Measurements from ENCODE around the gene PDE4B. TPM values are rescaled to one million over a fixed set of nuclear protein-coding genes. Genes with fewer than 3 reads are reported as not detected.
"Not testable (repeated sequence)": the region's sequence is repeated elsewhere in the genome, so short reads cannot be mapped to it uniquely, and the experiment has no call there.

The PDE4B gene
- total RNA-seq, 2 donors from 2014 or later, result 12.0 to 59.0 TPM

GRCh38 chr1:65856591-65856990 lies 63.9 kb downstream of the PDE4B start:
- intact Hi-C loops (cut with DNase I); DNase-seq; ATAC-seq: not testable (repeated sequence)

GRCh38 chr1:65866439-65866838 lies 73.7 kb downstream of the PDE4B start:
- ATAC-seq (no peak), DNase-seq (no peak)
- intact Hi-C loops (cut with DNase I), result no loop called here

- DNase-seq, result no peak
- intact Hi-C loops (cut with DNase I), result no loop called here
- ATAC-seq, result no peak
Observed at GRCh38 chr1:65872301-65872700, 79.6 kb downstream of the PDE4B start.

GRCh38 chr1:65878342-65878741 lies 85.6 kb downstream of the PDE4B start:
- DNase-seq; ATAC-seq; intact Hi-C loops (cut with DNase I): not testable (repeated sequence)

GRCh38 chr1:65880611-65881010 lies 87.9 kb downstream of the PDE4B start:
- DNase-seq, result no peak
- intact Hi-C loops (cut with DNase I), result no loop called here
- ATAC-seq, result no peak

DNA sequence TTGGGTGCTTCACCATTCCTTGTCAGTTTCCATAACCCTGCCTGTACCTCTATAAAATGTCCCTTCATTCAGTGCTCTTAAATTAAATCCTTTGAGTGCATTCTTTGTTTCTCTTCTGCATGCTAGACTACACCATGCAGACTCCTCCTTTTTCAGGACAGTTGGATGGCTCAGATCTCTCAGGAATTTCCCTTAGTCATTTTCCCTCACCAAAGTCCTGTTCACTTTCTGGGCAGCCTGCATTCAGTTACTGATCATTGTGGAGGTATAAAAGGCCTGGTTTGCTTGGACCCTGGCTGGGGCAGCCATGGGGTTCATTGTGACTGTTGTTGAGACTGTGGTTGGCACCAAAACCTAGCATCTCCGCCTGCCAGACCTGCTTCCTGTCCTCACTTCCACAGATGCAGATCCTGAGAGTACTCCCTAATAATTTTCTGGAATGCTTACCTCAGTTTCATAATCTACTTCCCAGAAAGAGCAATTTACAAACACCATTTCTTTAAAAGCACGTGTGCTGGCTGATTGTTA lies 88.4 kb downstream of the PDE4B start:
- ATAC-seq, result peak in 1 of 2 donors; percentile 64

DNA sequence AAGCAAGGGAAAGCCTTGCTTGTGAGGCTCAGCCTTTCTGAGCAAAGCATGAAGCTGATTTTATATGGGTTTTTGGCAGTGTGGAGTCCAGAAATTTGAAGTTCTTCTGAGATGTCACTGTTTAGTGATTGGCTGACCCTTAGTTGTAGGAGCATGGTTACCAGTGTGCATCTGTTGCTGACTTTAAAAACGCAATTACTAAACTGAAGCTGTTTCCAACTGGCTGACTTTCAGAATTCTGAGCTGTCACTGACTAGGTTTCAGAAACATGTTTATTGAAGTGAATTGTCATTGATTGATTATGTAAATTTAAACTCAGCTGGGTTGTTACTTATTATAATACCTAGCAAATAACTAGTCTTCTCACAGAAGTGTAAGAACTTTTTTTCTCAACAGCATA lies 89.4 kb downstream of the PDE4B start:
- intact Hi-C loops (cut with DNase I), result no loop called here

More for the DNA sequence above, 88.4 kb downstream of the PDE4B start:
- no peak for DNase-seq
- intact Hi-C loops (cut with DNase I), result no loop called here

GRCh38 chr1:65889441-65889840 lies 96.7 kb downstream of the PDE4B start:
- intact Hi-C loops (cut with DNase I), result no loop called here
- ATAC-seq, result no peak
- DNase-seq, result no peak

More for the DNA sequence above, 89.4 kb downstream of the PDE4B start:
- no peak for DNase-seq
- ATAC-seq, result no peak

DNA sequence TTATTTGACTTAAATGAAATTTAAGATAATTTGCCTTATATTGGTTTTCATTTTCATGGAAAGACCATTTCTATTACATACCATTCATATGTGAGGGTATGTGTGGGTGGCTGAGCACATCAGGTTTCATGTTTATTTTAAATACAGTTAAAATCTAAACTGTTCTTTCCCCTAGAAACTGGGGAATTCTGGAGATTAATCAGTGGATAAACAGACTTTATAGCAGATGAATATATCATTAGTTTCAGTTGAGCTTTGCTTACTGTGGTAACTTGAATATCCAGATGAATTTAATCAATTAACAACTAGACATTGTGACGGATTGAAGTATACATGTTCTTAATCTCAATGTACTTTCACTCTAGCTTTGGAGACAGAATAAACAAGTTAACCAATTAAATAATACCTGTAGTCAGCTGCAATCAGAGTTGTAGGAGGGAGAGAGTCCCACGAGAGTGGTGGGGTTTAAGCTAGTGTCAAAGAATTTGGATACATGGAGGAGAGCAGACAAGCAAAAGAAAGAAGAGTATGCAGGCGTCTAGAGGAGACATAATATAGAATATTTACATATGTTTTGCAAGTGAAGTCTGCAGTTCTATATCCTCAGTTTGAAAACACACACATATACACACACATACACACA lies 97.6 kb downstream of the PDE4B start:
- ATAC-seq, result no peak
- DNase-seq, result no peak
- intact Hi-C loops (cut with DNase I), result no loop called here

DNA sequence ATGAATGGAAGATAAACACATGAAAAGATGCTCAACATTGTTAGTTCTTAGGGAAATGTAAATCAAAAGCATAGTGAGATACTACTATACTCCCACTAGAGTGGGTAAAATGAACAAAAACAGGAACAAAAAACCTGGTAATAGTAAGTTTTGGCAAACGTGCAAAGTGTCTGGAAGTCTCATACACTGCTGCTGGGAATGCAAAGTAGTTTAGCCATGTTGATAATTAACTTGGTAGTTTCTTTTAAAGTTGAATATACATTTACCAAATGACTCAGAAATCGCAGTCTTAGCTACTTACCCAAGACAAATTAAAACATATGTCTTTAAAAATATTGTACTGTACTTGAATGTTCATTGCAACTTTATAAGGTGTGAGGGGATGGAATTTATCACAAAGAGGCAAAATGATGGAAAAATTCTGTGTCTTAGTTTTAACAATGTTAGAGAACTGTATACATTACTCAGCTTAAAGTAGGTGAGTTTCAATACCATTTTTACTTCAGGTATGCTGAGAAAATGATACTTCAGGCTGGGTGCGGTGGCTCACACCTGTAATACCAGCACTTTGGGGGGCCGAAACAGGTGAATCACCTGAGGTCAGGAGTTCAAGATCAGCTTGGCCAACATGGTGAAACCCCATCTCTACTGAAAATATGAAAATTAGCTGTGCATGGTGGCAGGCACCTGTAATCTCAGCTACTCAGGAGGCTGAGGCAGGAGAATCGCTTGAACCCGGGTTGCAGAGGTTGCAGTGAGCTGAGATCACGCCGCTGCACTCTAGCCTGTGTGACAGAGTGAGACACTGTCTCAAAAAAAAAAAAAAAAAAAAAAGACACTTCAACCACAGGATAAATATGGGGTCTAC lies 102.3 kb downstream of the PDE4B start:
- DNase-seq (no peak), ATAC-seq (no peak)
- intact Hi-C loops (cut with DNase I), result no loop called here

GRCh38 chr1:65896721-65897120 lies 104.0 kb downstream of the PDE4B start:
- DNase-seq (no peak), ATAC-seq (no peak)
- intact Hi-C loops (cut with DNase I), result no loop called here

GRCh38 chr1:65897485-65897884 lies 104.8 kb downstream of the PDE4B start:
- intact Hi-C loops (cut with DNase I), result no loop called here
- no peak for DNase-seq
- no peak for ATAC-seq

GRCh38 chr1:65904681-65905083 lies 112.0 kb downstream of the PDE4B start:
- no peak for DNase-seq
- peak in 1 of 2 donors; percentile 23 for ATAC-seq
- intact Hi-C loops (cut with DNase I), result no loop called here

- ATAC-seq (no peak), DNase-seq (no peak)
- intact Hi-C loops (cut with DNase I), result no loop called here
Observed at GRCh38 chr1:65910432-65910831, 117.7 kb downstream of the PDE4B start.

DNA sequence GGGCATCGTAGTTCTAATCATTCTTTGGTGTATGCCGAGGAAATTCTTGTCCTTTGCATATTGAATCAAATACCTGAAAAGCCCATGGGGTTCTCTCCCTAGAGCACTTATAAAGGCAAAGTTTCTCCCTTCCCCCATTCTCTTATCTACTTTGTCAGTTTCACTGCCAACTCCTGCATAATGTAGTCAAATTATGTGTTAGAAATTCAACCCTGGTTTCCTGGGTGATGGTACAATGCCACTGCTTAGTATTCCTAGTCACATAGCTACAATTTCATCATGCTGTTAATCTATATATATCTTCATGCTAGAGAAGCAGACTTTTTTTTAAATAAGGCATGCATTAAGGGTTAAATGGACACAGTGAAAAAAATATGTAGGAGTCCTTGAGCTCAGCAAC lies 119.0 kb downstream of the PDE4B start:
- DNase-seq (no peak), ATAC-seq (no peak)
- intact Hi-C loops (cut with DNase I), result no loop called here

- ATAC-seq (no peak), DNase-seq (no peak)
- intact Hi-C loops (cut with DNase I), result no loop called here
Observed at GRCh38 chr1:65918564-65918963, 125.9 kb downstream of the PDE4B start.

DNA sequence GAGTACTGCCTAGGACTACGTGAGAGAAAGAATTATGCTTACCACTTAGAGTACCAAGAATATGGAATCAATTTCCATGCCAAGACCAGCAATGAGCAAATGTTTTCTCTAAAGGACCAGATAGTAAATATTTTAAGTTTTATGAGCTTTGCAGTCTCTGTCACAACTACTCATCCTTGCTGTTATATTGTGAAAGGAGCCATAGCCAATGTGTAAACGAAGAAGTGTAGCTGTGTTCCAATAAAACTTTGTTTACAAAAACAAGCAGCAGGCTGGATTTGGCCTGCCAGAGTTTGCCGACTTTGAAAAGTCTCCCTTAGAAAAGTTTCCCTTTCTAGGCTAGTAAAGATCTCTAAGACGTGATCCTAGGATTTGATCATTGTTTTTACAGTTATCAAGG lies 128.8 kb downstream of the PDE4B start:
- ATAC-seq (no peak), DNase-seq (no peak)
- intact Hi-C loops (cut with DNase I), result no loop called here

GRCh38 chr1:65924471-65924870 lies 131.8 kb downstream of the PDE4B start:
- DNase-seq (no peak), ATAC-seq (peak in 1 of 2 donors; percentile 58)
- intact Hi-C loops (cut with DNase I), result no loop called here

DNA sequence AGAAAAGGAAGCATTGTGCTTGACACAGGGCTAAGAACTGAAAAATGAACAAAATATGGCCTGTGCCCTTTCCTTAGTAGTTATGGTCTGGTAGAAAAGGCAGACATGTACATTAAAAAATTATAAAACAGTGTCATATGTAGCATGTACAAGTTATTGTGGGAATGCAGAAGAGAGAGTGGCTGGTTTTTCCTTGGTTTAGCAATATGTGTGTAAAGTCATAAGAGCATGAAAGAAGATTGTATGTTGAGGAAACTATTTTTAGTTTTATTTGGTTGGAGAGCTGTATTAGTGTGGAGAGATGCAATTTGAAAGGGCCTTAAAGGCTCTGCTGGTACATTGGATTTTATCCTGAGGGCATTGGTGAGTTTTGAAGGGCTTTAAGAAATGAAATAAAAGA lies 145.8 kb downstream of the PDE4B start:
- intact Hi-C loops (cut with DNase I), result no loop called here
- DNase-seq, result no peak
- no peak for ATAC-seq

GRCh38 chr1:65939191-65939590 lies 146.5 kb downstream of the PDE4B start:
- intact Hi-C loops (cut with DNase I), result no loop called here
- DNase-seq (no peak), ATAC-seq (peak in 1 of 2 donors; percentile 19)
